HEK293 (cell line): ENCODE results near the gene PALMD.
A peak's percentile ranks its signal among the peaks of the same experiment; 100 is the strongest.

Experiments
- CTCF ChIA-PET: fragments of 350-600 bp; formaldehyde crosslinking; extraction: SDS; loops from one replicate; lab custom pipeline; 2021; ENCODE audit warnings: antibody characterized with exemption; lab: Yijun Ruan, JAX
- POLR2A ChIA-PET: fragments of 300-600 bp; formaldehyde crosslinking; extraction: SDS; loops from one replicate; lab custom pipeline; 2020; ENCODE audit warnings: antibody characterized with exemption, inconsistent platforms; lab: Yijun Ruan, JAX
- H3K27ac ChIP-seq: fragments of 200-500 bp; sonication (Bioruptor generic); 2 replicates; pipeline ENCODE4 v1.5.1; 2014; ENCODE audit warnings: low read depth, low read length, control low read depth, inconsistent platforms; ENCODE audit errors: extremely low read depth
- H3K36me3 ChIP-seq, 2 experiments: fragments of 200-500 bp in 1 of 2; sonication (Bioruptor generic) in 1 of 2; 1 replicate in 1 of 2; 2 replicates in 1 of 2; pipeline ENCODE4 v1.5.1; 2014 to 2017; ENCODE audit warnings: inconsistent platforms in 2 of 2, low read length in 2 of 2; ENCODE audit not compliant: control insufficient read depth in 2 of 2, insufficient read depth in 1 of 2
- H3K4me1 ChIP-seq: fragments of 200-500 bp; sonication (Bioruptor generic); 2 replicates; pipeline ENCODE4 v1.5.1; 2014; ENCODE audit warnings: mild to moderate bottlenecking, low read length, inconsistent platforms; ENCODE audit not compliant: control insufficient read depth, insufficient read depth
- H3K4me3 ChIP-seq: 2 replicates; pipeline ENCODE4 v1.5.1; 2011; ENCODE audit warnings: low read depth, mild to moderate bottlenecking, control low read depth, low read length, moderate library complexity
- H3K9me3 ChIP-seq: fragments of 200-500 bp; sonication (Bioruptor generic); 2 replicates; pipeline ENCODE4 v1.5.1; 2014; ENCODE audit warnings: low read depth, low read length, inconsistent platforms; ENCODE audit not compliant: control insufficient read depth, insufficient read depth
- BCL11B ChIP-seq: fragments of 450-650 bp; formaldehyde crosslinking; IDR thresholded peaks from 2 replicates; pipeline ENCODE4 v1.5.1; 2016; ENCODE audit warnings: low read depth, missing biosample characterization, missing genetic modification characterization
- EGR2 ChIP-seq: fragments of 450-650 bp; formaldehyde crosslinking; IDR thresholded peaks from 2 replicates; pipeline ENCODE4 v1.5.1; 2016; ENCODE audit warnings: low read depth, missing biosample characterization, missing genetic modification characterization
- GFI1B ChIP-seq: fragments of 450-650 bp; formaldehyde crosslinking; IDR thresholded peaks from 2 replicates; pipeline ENCODE4 v1.5.1; 2016; ENCODE audit warnings: missing biosample characterization, missing genetic modification characterization
- GLIS1 ChIP-seq: fragments of 450-650 bp; formaldehyde crosslinking; IDR thresholded peaks from 2 replicates; pipeline ENCODE4 v1.5.1; 2016; ENCODE audit warnings: missing biosample characterization, missing genetic modification characterization
- TRIM28 ChIP-seq: IDR thresholded peaks from 2 replicates; pipeline ENCODE4 v1.6.1; 2011; ENCODE audit warnings: low read length, control low read depth, borderline replicate concordance
- YY1 ChIP-seq: fragments of 450-650 bp; formaldehyde crosslinking; IDR thresholded peaks from 2 replicates; pipeline ENCODE4 v1.5.1; 2018; ENCODE audit warnings: missing biosample characterization, missing genetic modification characterization
- ZBTB48 ChIP-seq: fragments of 450-650 bp; formaldehyde crosslinking; IDR thresholded peaks from 2 replicates; pipeline ENCODE4 v1.5.1; 2016; ENCODE audit warnings: missing biosample characterization, missing genetic modification characterization
- ZEB2 ChIP-seq: fragments of 450-650 bp; formaldehyde crosslinking; IDR thresholded peaks from 2 replicates; pipeline ENCODE4 v1.5.1; 2016; ENCODE audit warnings: missing biosample characterization, missing genetic modification characterization
- ZFP69B ChIP-seq: fragments of 450-650 bp; formaldehyde crosslinking; IDR thresholded peaks from 2 replicates; pipeline ENCODE4 v1.5.1; 2016; ENCODE audit warnings: missing biosample characterization, missing genetic modification characterization
- ZNF140 ChIP-seq: fragments of 450-650 bp; formaldehyde crosslinking; IDR thresholded peaks from 2 replicates; pipeline ENCODE4 v1.5.1; 2016; ENCODE audit warnings: missing biosample characterization, missing genetic modification characterization
- ZNF146 ChIP-seq: fragments of 450-650 bp; formaldehyde crosslinking; IDR thresholded peaks from 2 replicates; pipeline ENCODE4 v1.5.1; 2016; ENCODE audit warnings: missing biosample characterization, missing genetic modification characterization
- ZNF175 ChIP-seq: fragments of 450-650 bp; formaldehyde crosslinking; IDR thresholded peaks from 2 replicates; pipeline ENCODE4 v1.5.1; 2016; ENCODE audit warnings: missing biosample characterization, missing genetic modification characterization
- ZNF24 ChIP-seq: fragments of 450-650 bp; formaldehyde crosslinking; IDR thresholded peaks from 2 replicates; pipeline ENCODE4 v1.5.1; 2016; ENCODE audit warnings: missing biosample characterization, missing genetic modification characterization
- ZNF324 ChIP-seq: fragments of 450-650 bp; formaldehyde crosslinking; IDR thresholded peaks from 2 replicates; pipeline ENCODE4 v1.5.1; 2016; ENCODE audit warnings: missing biosample characterization, missing genetic modification characterization
- ZNF391 ChIP-seq: fragments of 450-650 bp; formaldehyde crosslinking; IDR thresholded peaks from 2 replicates; pipeline ENCODE4 v1.5.1; 2016; ENCODE audit warnings: low read depth, missing biosample characterization, missing genetic modification characterization, borderline replicate concordance
- ZNF394 ChIP-seq: fragments of 450-650 bp; formaldehyde crosslinking; IDR thresholded peaks from 2 replicates; pipeline ENCODE4 v1.5.1; 2016; ENCODE audit warnings: missing biosample characterization, missing genetic modification characterization, mild to moderate bottlenecking, moderate library complexity, borderline replicate concordance
- ZNF555 ChIP-seq: fragments of 450-650 bp; formaldehyde crosslinking; conservative IDR thresholded peaks from 2 replicates; pipeline ENCODE4 v1.5.1; 2017; ENCODE audit warnings: missing biosample characterization, mild to moderate bottlenecking, missing genetic modification characterization, inconsistent platforms
- ZNF596 ChIP-seq: fragments of 450-650 bp; IDR thresholded peaks from 2 replicates; pipeline ENCODE4 v1.5.0; 2018; ENCODE audit warnings: missing biosample characterization, mild to moderate bottlenecking, missing genetic modification characterization, moderate library complexity
- ZNF626 ChIP-seq: fragments of 450-650 bp; sonication (Bioruptor Pico); formaldehyde crosslinking; IDR thresholded peaks from 2 replicates; pipeline ENCODE4 v1.5.1; 2018; ENCODE audit warnings: missing biosample characterization, missing genetic modification characterization, inconsistent platforms
- ZNF645 ChIP-seq: fragments of 450-650 bp; formaldehyde crosslinking; IDR thresholded peaks from 2 replicates; pipeline ENCODE4; 2016; ENCODE audit warnings: missing biosample characterization, missing genetic modification characterization
- ZNF660 ChIP-seq: fragments of 450-650 bp; IDR thresholded peaks from 2 replicates; pipeline ENCODE4 v1.5.1; 2018; ENCODE audit warnings: missing biosample characterization, mild to moderate bottlenecking, missing genetic modification characterization
- ZNF747 ChIP-seq: fragments of 450-650 bp; formaldehyde crosslinking; IDR thresholded peaks from 2 replicates; pipeline ENCODE4 v1.5.1; 2016; ENCODE audit warnings: missing biosample characterization, missing genetic modification characterization
- ZNF777 ChIP-seq: fragments of 450-650 bp; formaldehyde crosslinking; IDR thresholded peaks from 2 replicates; pipeline ENCODE4 v1.5.1; 2017; ENCODE audit warnings: missing biosample characterization, missing genetic modification characterization, borderline replicate concordance
- TF ChIP-seq, protein P1 (sequence below): fragments of 450-650 bp; formaldehyde crosslinking; IDR thresholded peaks from 2 replicates; pipeline ENCODE4 v1.5.1; 2016; ENCODE audit warnings: missing biosample characterization, missing genetic modification characterization

PALMD gene

GRCh38 chr1:99685516-99686180 is 39.7 kb downstream of the PALMD start:
- TF ChIP-seq TRIM28 (peak; percentile 22; the same call in 1 of the 2 replicates), ZNF555 (tag by site-specific recombination) (no peak), ZFP69B (no peak), ZNF24 (tag by site-specific recombination) (no peak), ZEB2 (tag by site-specific recombination) (no peak), ZNF777 (tag by site-specific recombination) (no peak), ZNF394 (tag by site-specific recombination) (no peak), GLIS1 (tag by site-specific recombination) (peak; percentile 68), ZNF324 (tag by site-specific recombination) (no peak), EGR2 (tag by site-specific recombination) (no peak)
- TF ChIP-seq, protein P1, sequence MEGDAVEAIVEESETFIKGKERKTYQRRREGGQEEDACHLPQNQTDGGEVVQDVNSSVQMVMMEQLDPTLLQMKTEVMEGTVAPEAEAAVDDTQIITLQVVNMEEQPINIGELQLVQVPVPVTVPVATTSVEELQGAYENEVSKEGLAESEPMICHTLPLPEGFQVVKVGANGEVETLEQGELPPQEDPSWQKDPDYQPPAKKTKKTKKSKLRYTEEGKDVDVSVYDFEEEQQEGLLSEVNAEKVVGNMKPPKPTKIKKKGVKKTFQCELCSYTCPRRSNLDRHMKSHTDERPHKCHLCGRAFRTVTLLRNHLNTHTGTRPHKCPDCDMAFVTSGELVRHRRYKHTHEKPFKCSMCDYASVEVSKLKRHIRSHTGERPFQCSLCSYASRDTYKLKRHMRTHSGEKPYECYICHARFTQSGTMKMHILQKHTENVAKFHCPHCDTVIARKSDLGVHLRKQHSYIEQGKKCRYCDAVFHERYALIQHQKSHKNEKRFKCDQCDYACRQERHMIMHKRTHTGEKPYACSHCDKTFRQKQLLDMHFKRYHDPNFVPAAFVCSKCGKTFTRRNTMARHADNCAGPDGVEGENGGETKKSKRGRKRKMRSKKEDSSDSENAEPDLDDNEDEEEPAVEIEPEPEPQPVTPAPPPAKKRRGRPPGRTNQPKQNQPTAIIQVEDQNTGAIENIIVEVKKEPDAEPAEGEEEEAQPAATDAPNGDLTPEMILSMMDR (tag by site-specific recombination): peak; percentile 31; the same call in 1 of the 2 replicates
- ChIA-PET POLR2A (no interaction called here), CTCF (interaction anchor here (0.6 to 3.5 kb wide), 28 partner anchors 8 to 944 kb away, joined by 3 to 16 read pairs (median 4); partner anchors contain the start of gene PALMD)
- Histone ChIP-seq H3K9me3 (no peaks in the 10 kb centered on the region), H3K36me3 (no peaks in the 10 kb centered on the region), H3K4me1 (peaks cover 8% of the 10 kb centered on the region), H3K27ac (no peak overlapping the region), H3K4me3 (no peak overlapping the region)

- H3K36me3 ChIP-seq: no peaks in the 10 kb centered on the region
- TF ChIP-seq ZNF146 (no peak), ZNF140 (tag by site-specific recombination) (no peak), ZNF660 (no peak), ZNF747 (tag by site-specific recombination) (no peak), ZNF645 (tag by site-specific recombination) (no peak), GFI1B (tag by site-specific recombination) (no peak), ZNF391 (tag by site-specific recombination) (no peak), ZEB2 (tag by site-specific recombination) (no peak), ZBTB48 (tag by site-specific recombination) (no peak), ZNF175 (tag by site-specific recombination) (no peak), BCL11B (tag by site-specific recombination) (no peak), YY1 (tag by site-specific recombination) (no peak), ZNF626 (tag by site-specific recombination) (no peak), ZNF596 (tag by site-specific recombination) (no peak)
- H3K27ac ChIP-seq: no peak overlapping the region
- H3K9me3 ChIP-seq: no peaks in the 10 kb centered on the region
- CTCF ChIA-PET: interaction anchor here (0.7 to 1.6 kb wide), 3 partner anchors 16 to 664 kb away, joined by 3 to 5 read pairs (median 3); no protein-coding TSS in a partner anchor
- no peak overlapping the region for H3K4me3 ChIP-seq
- POLR2A ChIA-PET: no interaction called here
- no peaks in the 10 kb centered on the region for H3K4me1 ChIP-seq
These were observed 45.3 kb downstream of the PALMD start for GRCh38 chr1:99691175-99691574.
